Kidney (tissue), 14 donors: ENCODE results near the gene SNAP23. TPM values are rescaled to one million over a fixed set of nuclear protein-coding genes. Genes with fewer than 3 reads are reported as not detected.

Experiments
- DNase-seq, 5 donors: peaks; one replicate each; pipeline ENCODE4 v3.0.0-alpha.2; 2013 to 2020
- FAIRE-seq: peaks from 2 replicates; lab custom pipeline; 2012; peaks lifted over from hg19 to GRCh38; lab: Jason Lieb, UNC
- H3K27ac ChIP-seq, 2 donors: one replicate each; pipeline ENCODE4 v1.7.0; 2013; ENCODE audit warnings: low read depth in 2 of 2, low read length in 2 of 2, inconsistent platforms in 1 of 2
- H3K27me3 ChIP-seq: one replicate; pipeline ENCODE4 v1.7.1; 2013; ENCODE audit warnings: low read length, inconsistent platforms; ENCODE audit not compliant: control insufficient read depth, insufficient read depth
- H3K36me3 ChIP-seq, 3 donors: one replicate each; pipeline versions ENCODE4 v1.7.0 to v1.7.1; 2013; ENCODE audit warnings: low read length in 3 of 3, control low read depth in 1 of 3, inconsistent platforms in 1 of 3; ENCODE audit not compliant: insufficient read depth in 3 of 3, control insufficient read depth in 2 of 3
- H3K4me1 ChIP-seq, 3 donors: one replicate each; pipeline versions ENCODE4 v1.7.0 to v1.7.1; 2013; ENCODE audit warnings: low read length in 3 of 3, inconsistent platforms in 1 of 3, low read depth in 1 of 3; ENCODE audit not compliant: control insufficient read depth in 2 of 3, insufficient read depth in 2 of 3
- H3K4me3 ChIP-seq, 3 donors: one replicate each; pipeline versions ENCODE4 v1.7.0 to v1.8.1; 2013; ENCODE audit warnings: low read length in 3 of 3, control low read depth in 1 of 3, inconsistent platforms in 1 of 3
- H3K9ac ChIP-seq, 3 donors: one replicate each; pipeline versions ENCODE4 v1.7.0 to v1.7.1; 2013; ENCODE audit warnings: low read length in 3 of 3, control low read depth in 1 of 3, inconsistent platforms in 1 of 3
- H3K9me3 ChIP-seq, 3 donors: one replicate each; pipeline versions ENCODE4 v1.7.0 to v1.7.1; 2013; ENCODE audit warnings: low read length in 3 of 3, control low read depth in 1 of 3, inconsistent platforms in 1 of 3; ENCODE audit not compliant: control insufficient read depth in 2 of 3, insufficient read depth in 1 of 3
- intact Hi-C: fragments of 100-400 bp; cut with DNase I; formaldehyde crosslinking; loops from one replicate; pipeline ENCODE4 v1.11.1; 2022
- polyA plus RNA-seq: library from polyadenylated mRNA; stranded (reverse); fragments of 350-450 nt; fragmentation: Illumina TruSeq; extraction: RNeasy Lipid Tissue Mini Kit (QIAGEN cat#74804); gene quantifications from one replicate; pipeline ENCODE4 v1.2.3, GENCODE V29; 2014; ENCODE audit warnings: low read depth, low replicate concordance; ENCODE audit not compliant: insufficient read depth
- total RNA-seq: library from RNA; stranded (reverse); fragmentation: NEBNext Ultra II Directional; extraction: Animal tissue kit (Norgen Biotek cat#: 25700); gene quantifications from one replicate; pipeline ENCODE4 v1.2.1, GENCODE V29; 2021
- TF ChIP-seq, protein P1 (sequence below): IDR thresholded peaks from 3 replicates; pipeline ENCODE4 v1.5.1; 2012; ENCODE audit warnings: mild to moderate bottlenecking, moderate library complexity, borderline replicate concordance; ENCODE audit not compliant: insufficient read depth; ENCODE audit errors: extremely low read depth
- donor health status: control.
- donor health status: control.
- donor health status: control.
- donor health status: control.
- donor health status: control.
- donor health status: DM: yes; HTN: yes; CAD: no.
- donor health status: Normal renal cell carcinoma (clear cell type).

The SNAP23 gene
- total and polyA plus RNA-seq, 2 donors from 2014 or later = 34.1 to 55.0 TPM

DNA sequence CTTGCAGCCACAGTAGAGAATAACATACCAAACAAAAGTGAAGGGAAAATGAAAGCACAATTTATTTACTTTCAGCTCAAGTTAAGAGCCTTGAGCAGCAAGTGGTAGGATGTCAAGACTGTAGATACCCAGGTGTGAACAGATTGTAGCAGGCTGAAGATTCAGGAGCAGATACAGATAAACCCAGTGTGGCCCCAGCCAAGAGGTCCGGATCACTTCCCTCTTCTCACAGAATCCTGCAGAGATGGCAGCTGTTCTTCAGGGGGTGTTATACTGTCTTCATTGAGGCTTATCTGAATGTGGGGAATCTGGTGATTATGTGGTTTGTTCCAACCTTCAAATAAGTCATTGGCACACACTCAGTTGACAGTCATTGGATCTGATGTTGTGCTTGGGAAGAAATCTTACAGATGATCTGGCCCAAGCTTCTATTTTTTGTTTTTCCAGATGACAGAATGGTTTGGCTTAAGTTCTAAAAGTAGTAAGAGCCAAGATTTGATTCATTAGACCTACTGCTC is 82.1 kb downstream of the SNAP23 start:
- H3K9ac ChIP-seq = no peak overlapping the region
- H3K27ac ChIP-seq = no peak overlapping the region
- H3K27me3 ChIP-seq = no peaks in the 10 kb centered on the region
- TF ChIP-seq, protein P1, sequence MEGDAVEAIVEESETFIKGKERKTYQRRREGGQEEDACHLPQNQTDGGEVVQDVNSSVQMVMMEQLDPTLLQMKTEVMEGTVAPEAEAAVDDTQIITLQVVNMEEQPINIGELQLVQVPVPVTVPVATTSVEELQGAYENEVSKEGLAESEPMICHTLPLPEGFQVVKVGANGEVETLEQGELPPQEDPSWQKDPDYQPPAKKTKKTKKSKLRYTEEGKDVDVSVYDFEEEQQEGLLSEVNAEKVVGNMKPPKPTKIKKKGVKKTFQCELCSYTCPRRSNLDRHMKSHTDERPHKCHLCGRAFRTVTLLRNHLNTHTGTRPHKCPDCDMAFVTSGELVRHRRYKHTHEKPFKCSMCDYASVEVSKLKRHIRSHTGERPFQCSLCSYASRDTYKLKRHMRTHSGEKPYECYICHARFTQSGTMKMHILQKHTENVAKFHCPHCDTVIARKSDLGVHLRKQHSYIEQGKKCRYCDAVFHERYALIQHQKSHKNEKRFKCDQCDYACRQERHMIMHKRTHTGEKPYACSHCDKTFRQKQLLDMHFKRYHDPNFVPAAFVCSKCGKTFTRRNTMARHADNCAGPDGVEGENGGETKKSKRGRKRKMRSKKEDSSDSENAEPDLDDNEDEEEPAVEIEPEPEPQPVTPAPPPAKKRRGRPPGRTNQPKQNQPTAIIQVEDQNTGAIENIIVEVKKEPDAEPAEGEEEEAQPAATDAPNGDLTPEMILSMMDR = no peak
- DNase-seq (no peak), FAIRE-seq (no peak)
- no peaks in the 10 kb centered on the region for H3K9me3 ChIP-seq
- intact Hi-C loops = no loop called here
- no peak overlapping the region for H3K4me3 ChIP-seq
- peaks cover 3 to 9% (median 8%) of the 10 kb centered on the region in 3 donors for H3K4me1 ChIP-seq
- H3K36me3 ChIP-seq = no peaks in the 10 kb centered on the region

DNA sequence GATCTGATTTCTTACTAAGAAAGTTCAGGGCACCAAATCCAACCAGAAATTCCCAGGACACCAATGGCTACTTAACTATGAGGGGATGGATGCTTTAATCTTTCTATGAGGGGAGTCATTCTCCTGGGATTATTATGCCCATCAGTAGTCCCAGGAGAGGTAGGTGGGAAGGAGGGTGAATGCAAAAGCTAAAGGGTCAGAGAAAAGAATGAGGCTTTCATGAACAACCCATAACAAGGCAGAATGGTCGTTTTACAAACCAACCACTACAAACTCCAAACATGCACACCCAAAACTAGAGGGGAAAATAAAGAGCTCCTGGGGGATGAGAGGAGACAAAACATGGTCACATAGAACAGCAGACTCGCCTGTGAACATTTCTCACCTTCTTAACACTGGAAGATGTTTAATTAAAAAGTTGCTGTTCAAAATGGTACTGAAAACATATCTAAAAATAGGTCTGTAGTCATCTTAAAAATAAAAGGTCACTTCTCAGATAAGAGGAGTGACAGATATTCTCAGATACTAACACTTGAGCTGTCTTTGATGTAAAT is 83.6 kb downstream of the SNAP23 start:
- no peaks in the 10 kb centered on the region for H3K36me3 ChIP-seq
- intact Hi-C loops = no loop called here
- DNase-seq (no peak), FAIRE-seq (no peak)
- peaks cover 3 to 9% (median 8%) of the 10 kb centered on the region in 3 donors for H3K4me1 ChIP-seq
- H3K27ac ChIP-seq = no peak overlapping the region
- H3K9ac ChIP-seq = no peak overlapping the region
- TF ChIP-seq, protein P1 = no peak
- no peaks in the 10 kb centered on the region for H3K9me3 ChIP-seq
- no peaks in the 10 kb centered on the region for H3K27me3 ChIP-seq
- H3K4me3 ChIP-seq = no peak overlapping the region

GRCh38 chr15:42581272-42581730 is 85.9 kb downstream of the SNAP23 start:
- H3K27ac ChIP-seq = no peak overlapping the region
- H3K4me1 ChIP-seq = peaks cover 3 to 5% (median 4%) of the 10 kb centered on the region in 3 donors
- intact Hi-C loops = no loop called here
- H3K36me3 ChIP-seq = no peaks in the 10 kb centered on the region
- FAIRE-seq (no peak), DNase-seq (peak; percentile 87 to 96 (median 94))
- H3K9ac ChIP-seq = peak overlapping the region; percentile 10 to 20 (median 13)
- H3K27me3 ChIP-seq = no peaks in the 10 kb centered on the region
- no peaks in the 10 kb centered on the region for H3K9me3 ChIP-seq
- H3K4me3 ChIP-seq = peak overlapping the region; percentile 49 to 65 (median 51)
- TF ChIP-seq, protein P1 = no peak

Other genes with a start within 250 kb of the SNAP23 start
- 40.4 TPM for gene GANC, start 222.4 kb upstream of the SNAP23 start, total RNA-seq
- gene GANC, start 222.4 kb upstream of the SNAP23 start, polyA plus RNA-seq = 11.3 TPM
- gene TMEM87A, start 222.2 kb upstream of the SNAP23 start, total RNA-seq = 57.3 TPM
- gene TMEM87A, start 222.2 kb upstream of the SNAP23 start, polyA plus RNA-seq = 18.8 TPM
- 12.9 TPM for gene CAPN3, start 136.1 kb upstream of the SNAP23 start, total RNA-seq
- 39.7 TPM for gene CAPN3, start 136.1 kb upstream of the SNAP23 start, polyA plus RNA-seq
- gene ZNF106, start 4.5 kb upstream of the SNAP23 start, total RNA-seq = 52.0 TPM
- 7.2 TPM for gene ZNF106, start 4.5 kb upstream of the SNAP23 start, polyA plus RNA-seq
- 21.1 TPM for gene LRRC57, start 53.2 kb downstream of the SNAP23 start, total RNA-seq
- gene LRRC57, start 53.2 kb downstream of the SNAP23 start, polyA plus RNA-seq = 8.6 TPM
- gene HAUS2, start 53.2 kb downstream of the SNAP23 start, total RNA-seq = 17.4 TPM
- 6.6 TPM for gene HAUS2, start 53.2 kb downstream of the SNAP23 start, polyA plus RNA-seq
- gene STARD9, start 80.0 kb downstream of the SNAP23 start, total RNA-seq = 7.2 TPM
- 1.1 TPM for gene STARD9, start 80.0 kb downstream of the SNAP23 start, polyA plus RNA-seq
- 13.1 TPM for gene CDAN1, start 241.5 kb downstream of the SNAP23 start, total RNA-seq
- gene CDAN1, start 241.5 kb downstream of the SNAP23 start, polyA plus RNA-seq = 7.0 TPM